Activated CD4-positive, alpha-beta T cell treated with anti-CD3 and anti-CD28 coated beads for 36 hours (primary cell): ENCODE measurements around the gene CGRRF1. TPM values are rescaled to one million over a fixed set of nuclear protein-coding genes. Genes with fewer than 3 reads are reported as not detected.

Experiments
- ATAC-seq: fragments of 200-7000 bp; cut with Tn5 transposase; one replicate; pipeline ENCODE4 v1.10.0; 2021; ENCODE audit warnings: mild to moderate bottlenecking, moderate library complexity
- CTCF ChIA-PET: fragments of 350-600 bp; sonication (Branson Sonifier 250); formaldehyde crosslinking; loops from one replicate; lab custom pipeline; 2021; ENCODE audit warnings: antibody characterized with exemption; lab: Charles Lee
- POLR2A ChIA-PET: fragments of 350-600 bp; sonication (Branson Sonifier 250); formaldehyde crosslinking; loops from one replicate; lab custom pipeline; 2021; ENCODE audit warnings: antibody characterized with exemption, inconsistent platforms; lab: Charles Lee
- DNase-seq: peaks from one replicate; pipeline ENCODE4 v3.0.0-alpha.2; 2020
- H3K27ac Mint-ChIP-seq: one replicate; pipeline ENCODE4 v1.8.0; 2021; ENCODE audit warnings: mixed read lengths
- H3K27me3 Mint-ChIP-seq: one replicate; pipeline ENCODE4 v1.8.0; 2021; ENCODE audit warnings: mixed read lengths
- H3K36me3 Mint-ChIP-seq: one replicate; pipeline ENCODE4 v1.8.0; 2021; ENCODE audit warnings: low read depth, mixed read lengths
- H3K4me1 Mint-ChIP-seq: one replicate; pipeline ENCODE4 v1.8.0; 2021; ENCODE audit warnings: mixed read lengths
- H3K4me3 Mint-ChIP-seq: one replicate; pipeline ENCODE4 v1.8.0; 2021; ENCODE audit warnings: mild to moderate bottlenecking, moderate library complexity, mixed read lengths
- H3K9me3 Mint-ChIP-seq: one replicate; pipeline ENCODE4 v1.8.0; 2021; ENCODE audit warnings: low read depth, mixed read lengths
- intact Hi-C, 2 experiments: fragments of 100-400 bp; cut with DNase I in 1 of 2; cut with micrococcal nuclease in 1 of 2; formaldehyde crosslinking; loops; one replicate each; pipeline versions ENCODE4 v1.14.2 to v1.15.1; 2022 to 2024; cut with DNase I, micrococcal nuclease
- total RNA-seq, 2 experiments: library from RNA; stranded (reverse); gene quantifications; one replicate each; pipeline ENCODE4 v1.2.3, GENCODE V29; 2021

Gene CGRRF1
- total RNA-seq, 2 experiments from 2014 or later, result 10.2 to 15.2 TPM

GRCh38 chr14:54566410-54567223 is 56.9 kb downstream of the CGRRF1 start, which contains the start of gene SAMD4A:
TSS of gene SAMD4A (plus strand) at chr14:54567128. CDS start at chr14:54567917, 789 bp downstream.
- H3K4me3 Mint-ChIP-seq, result peak within 1 kb of the TSS; percentile 85
- peak; percentile 20 for ATAC-seq
- peaks cover 25% of the 10 kb centered on the region for H3K4me1 Mint-ChIP-seq
- peaks cover 15% of the 10 kb centered on the region for H3K27me3 Mint-ChIP-seq
- no peaks in the 10 kb centered on the region for H3K36me3 Mint-ChIP-seq
- peak within 1 kb of the TSS; percentile 89 for H3K27ac Mint-ChIP-seq
- POLR2A ChIA-PET, result interaction anchor here (0.8 to 2.0 kb wide), 7 partner anchors 15 to 209 kb away, joined by 3 to 5 read pairs (median 4); no protein-coding TSS in a partner anchor
- H3K9me3 Mint-ChIP-seq, result no peaks in the 10 kb centered on the region
- intact Hi-C loops, result loop anchor here (1.0 to 10.0 kb wide), 8 partner anchors 56 to 488 kb away; partner anchors contain the start of genes CNIH1 (in 1 of the 2) and MAPK1IP1L (in 1 of the 2)
- CTCF ChIA-PET, result interaction anchor here (0.6 to 10.6 kb wide), 10 partner anchors 11 to 506 kb away, joined by 3 to 189 read pairs (median 4); no protein-coding TSS in a partner anchor
- DNase-seq, result peak; percentile 75

GRCh38 chr14:54567224-54567638 is 57.5 kb downstream of the CGRRF1 start:
- Mint-ChIP-seq H3K4me1 (peaks cover 25% of the 10 kb centered on the region), H3K9me3 (peaks cover under 1% of the 10 kb centered on the region), H3K27me3 (peaks cover 19% of the 10 kb centered on the region), H3K4me3 (peak overlapping the region; percentile 85), H3K27ac (peak overlapping the region; percentile 89), H3K36me3 (no peaks in the 10 kb centered on the region)
- no peak for DNase-seq
- no peak for ATAC-seq
- intact Hi-C loops, result loop anchor here (1.0 to 10.0 kb wide), 6 partner anchors 56 to 488 kb away; partner anchors contain the start of genes CNIH1 (in 1 of the 2) and MAPK1IP1L (in 1 of the 2)
- CTCF ChIA-PET, result interaction anchor here (0.7 to 10.6 kb wide), 5 partner anchors 11 to 505 kb away, joined by 3 to 189 read pairs (median 3); no protein-coding TSS in a partner anchor
- POLR2A ChIA-PET, result interaction anchor here (0.9 to 2.0 kb wide), 4 partner anchors 103 to 207 kb away, joined by 3 to 5 read pairs (median 4); no protein-coding TSS in a partner anchor

- ATAC-seq (peak; percentile 12), DNase-seq (peak; percentile 70)
- intact Hi-C loops, result loop anchor here (1.0 to 10.0 kb wide), 6 partner anchors 55 to 487 kb away; partner anchors contain the start of genes CNIH1 (in 1 of the 2) and MAPK1IP1L (in 1 of the 2)
- peaks cover 4% of the 10 kb centered on the region for H3K36me3 Mint-ChIP-seq
- peaks cover 3% of the 10 kb centered on the region for H3K9me3 Mint-ChIP-seq
- peak overlapping the region; percentile 85 for H3K4me3 Mint-ChIP-seq
- H3K27me3 Mint-ChIP-seq, result peaks cover 19% of the 10 kb centered on the region
- CTCF ChIA-PET, result interaction anchor here (0.6 to 10.6 kb wide), 6 partner anchors 123 to 504 kb away, joined by 3 to 189 read pairs (median 4); no protein-coding TSS in a partner anchor
- peaks cover 25% of the 10 kb centered on the region for H3K4me1 Mint-ChIP-seq
- POLR2A ChIA-PET, result interaction anchor here (1.0 to 1.4 kb wide), 2 partner anchors 105 to 206 kb away, joined by 3 to 4 read pairs; no protein-coding TSS in a partner anchor
- peak overlapping the region; percentile 89 for H3K27ac Mint-ChIP-seq
Observed at GRCh38 chr14:54567639-54568561, 58.2 kb downstream of the CGRRF1 start.

GRCh38 chr14:54568821-54569595 is 59.3 kb downstream of the CGRRF1 start:
- H3K4me3 Mint-ChIP-seq, result no peak overlapping the region
- no peak for ATAC-seq
- DNase-seq, result no peak
- no peak overlapping the region for H3K27ac Mint-ChIP-seq
- peaks cover 25% of the 10 kb centered on the region for H3K4me1 Mint-ChIP-seq
- ChIA-PET CTCF (interaction anchor here (0.6 to 10.6 kb wide), 4 partner anchors 168 to 237 kb away, joined by 3 to 189 read pairs (median 4); no protein-coding TSS in a partner anchor), POLR2A (no interaction called here)
- peaks cover 21% of the 10 kb centered on the region for H3K27me3 Mint-ChIP-seq
- peaks cover 10% of the 10 kb centered on the region for H3K9me3 Mint-ChIP-seq
- peaks cover 13% of the 10 kb centered on the region for H3K36me3 Mint-ChIP-seq
- intact Hi-C loops, result loop anchor here (5.0 to 10.0 kb wide), 4 partner anchors 58 to 486 kb away; partner anchors contain the start of genes CNIH1 (in 1 of the 2) and MAPK1IP1L (in 1 of the 2)

- ATAC-seq, result no peak
- Mint-ChIP-seq H3K27me3 (peaks cover 21% of the 10 kb centered on the region), H3K4me3 (no peak overlapping the region), H3K9me3 (peaks cover 10% of the 10 kb centered on the region), H3K4me1 (peaks cover 16% of the 10 kb centered on the region), H3K27ac (no peak overlapping the region), H3K36me3 (peaks cover 13% of the 10 kb centered on the region)
- intact Hi-C loops, result no loop called here
- POLR2A ChIA-PET, result no interaction called here
- DNase-seq, result no peak
- CTCF ChIA-PET, result interaction anchor here (2.8 to 10.6 kb wide), 2 partner anchors 204 to 206 kb away, joined by 14 to 189 read pairs; no protein-coding TSS in a partner anchor
Observed at GRCh38 chr14:54570047-54570446, 60.3 kb downstream of the CGRRF1 start.

GRCh38 chr14:54570631-54571415 is 61.1 kb downstream of the CGRRF1 start:
- no peak overlapping the region for H3K27ac Mint-ChIP-seq
- intact Hi-C loops, result no loop called here
- H3K4me1 Mint-ChIP-seq, result peaks cover 15% of the 10 kb centered on the region
- ChIA-PET POLR2A (no interaction called here), CTCF (interaction anchor here (1.5 to 2.8 kb wide), 2 partner anchors 203 to 204 kb away, joined by 5 to 14 read pairs; no protein-coding TSS in a partner anchor)
- DNase-seq (no peak), ATAC-seq (no peak)
- no peak overlapping the region for H3K4me3 Mint-ChIP-seq
- H3K27me3 Mint-ChIP-seq, result peaks cover 21% of the 10 kb centered on the region
- H3K9me3 Mint-ChIP-seq, result peaks cover 10% of the 10 kb centered on the region
- peaks cover 13% of the 10 kb centered on the region for H3K36me3 Mint-ChIP-seq

- H3K4me1 Mint-ChIP-seq, result peaks cover 15% of the 10 kb centered on the region
- no peak overlapping the region for H3K4me3 Mint-ChIP-seq
- DNase-seq, result peak; percentile 54
- ChIA-PET CTCF (interaction anchor here (0.6 to 2.8 kb wide), 6 partner anchors 8 to 201 kb away, joined by 3 to 14 read pairs (median 4); no protein-coding TSS in a partner anchor), POLR2A (no interaction called here)
- peaks cover 13% of the 10 kb centered on the region for H3K36me3 Mint-ChIP-seq
- intact Hi-C loops, result loop anchor here in 1 of 2 experiments (1.0 kb wide), 1 partner anchor 119 kb away; no protein-coding TSS in a partner anchor
- peaks cover 28% of the 10 kb centered on the region for H3K27me3 Mint-ChIP-seq
- H3K9me3 Mint-ChIP-seq, result peaks cover 10% of the 10 kb centered on the region
- no peak for ATAC-seq
- no peak overlapping the region for H3K27ac Mint-ChIP-seq
Observed at GRCh38 chr14:54572316-54572715, 62.6 kb downstream of the CGRRF1 start.

- peaks cover 8% of the 10 kb centered on the region for H3K4me1 Mint-ChIP-seq
- H3K27me3 Mint-ChIP-seq, result peaks cover 18% of the 10 kb centered on the region
- intact Hi-C loops, result no loop called here
- H3K27ac Mint-ChIP-seq, result no peak overlapping the region
- no peak overlapping the region for H3K4me3 Mint-ChIP-seq
- H3K36me3 Mint-ChIP-seq, result peaks cover 13% of the 10 kb centered on the region
- ChIA-PET CTCF (interaction anchor here (0.6 to 2.2 kb wide), 4 partner anchors 10 to 202 kb away, joined by 3 to 13 read pairs (median 8); no protein-coding TSS in a partner anchor), POLR2A (no interaction called here)
- ATAC-seq, result no peak
- no peak for DNase-seq
- peaks cover 10% of the 10 kb centered on the region for H3K9me3 Mint-ChIP-seq
Observed at GRCh38 chr14:54574528-54574927, 64.8 kb downstream of the CGRRF1 start.

- ChIA-PET POLR2A (no interaction called here), CTCF (interaction anchor here (0.6 to 1.4 kb wide), 6 partner anchors 11 to 854 kb away, joined by 3 to 4 read pairs (median 3); partner anchors contain the start of gene SAMD4A)
- H3K27ac Mint-ChIP-seq, result no peak overlapping the region
- no peak overlapping the region for H3K4me3 Mint-ChIP-seq
- peaks cover 7% of the 10 kb centered on the region for H3K9me3 Mint-ChIP-seq
- ATAC-seq (peak; percentile 16), DNase-seq (peak; percentile 12)
- intact Hi-C loops, result no loop called here
- H3K36me3 Mint-ChIP-seq, result peaks cover 11% of the 10 kb centered on the region
- H3K4me1 Mint-ChIP-seq, result no peaks in the 10 kb centered on the region
- H3K27me3 Mint-ChIP-seq, result peaks cover 10% of the 10 kb centered on the region
Observed at GRCh38 chr14:54577494-54577893, 67.8 kb downstream of the CGRRF1 start.
